HG03520 (cell line): ENCODE results near the gene ATP11A.

Experiments used
- ATAC-seq: cut with Tn5 transposase; IDR thresholded peaks from one replicate; pipeline ENCODE4 v1.9.1; 2021; ENCODE audit warnings: mild to moderate bottlenecking, moderate library complexity; ENCODE audit not compliant: unreplicated experiment

The ATP11A gene

GRCh38 chr13:112690283-112690929, 568 bp downstream of the ATP11A start:
- ATAC-seq = peak; percentile 25

GRCh38 chr13:112692104-112692503, 2.3 kb downstream of the ATP11A start:
- no peak for ATAC-seq

GRCh38 chr13:112692586-112692985, 2.7 kb downstream of the ATP11A start:
- ATAC-seq = no peak

- ATAC-seq = no peak
Observed at GRCh38 chr13:112693831-112694497, 4.1 kb downstream of the ATP11A start.

GRCh38 chr13:112695121-112695520, 5.3 kb downstream of the ATP11A start:
- no peak for ATAC-seq

GRCh38 chr13:112696001-112696868, 6.4 kb downstream of the ATP11A start:
- no peak for ATAC-seq

GRCh38 chr13:112696869-112697465, 7.1 kb downstream of the ATP11A start:
- no peak for ATAC-seq

GRCh38 chr13:112697756-112698655, 8.2 kb downstream of the ATP11A start:
- ATAC-seq = no peak

GRCh38 chr13:112699322-112699918, 9.6 kb downstream of the ATP11A start:
- no peak for ATAC-seq

GRCh38 chr13:112700291-112701060, 10.6 kb downstream of the ATP11A start:
- no peak for ATAC-seq

- ATAC-seq = no peak
Observed at GRCh38 chr13:112702341-112702985, 12.6 kb downstream of the ATP11A start.

- no peak for ATAC-seq
Observed at GRCh38 chr13:112702986-112703379, 13.1 kb downstream of the ATP11A start.

GRCh38 chr13:112703449-112704284, 13.8 kb downstream of the ATP11A start:
- ATAC-seq = no peak

GRCh38 chr13:112704308-112705145, 14.7 kb downstream of the ATP11A start:
- no peak for ATAC-seq

GRCh38 chr13:112705286-112705685, 15.4 kb downstream of the ATP11A start:
- ATAC-seq = no peak

- no peak for ATAC-seq
Observed at GRCh38 chr13:112706171-112706570, 16.3 kb downstream of the ATP11A start.
